ENCODE measurements around the gene CAMP.

CAMP gene, protein sequence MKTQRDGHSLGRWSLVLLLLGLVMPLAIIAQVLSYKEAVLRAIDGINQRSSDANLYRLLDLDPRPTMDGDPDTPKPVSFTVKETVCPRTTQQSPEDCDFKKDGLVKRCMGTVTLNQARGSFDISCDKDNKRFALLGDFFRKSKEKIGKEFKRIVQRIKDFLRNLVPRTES
- 0 to 0.06 (median 0) reads per million in 9 experiments for total RNA-seq

DNA sequence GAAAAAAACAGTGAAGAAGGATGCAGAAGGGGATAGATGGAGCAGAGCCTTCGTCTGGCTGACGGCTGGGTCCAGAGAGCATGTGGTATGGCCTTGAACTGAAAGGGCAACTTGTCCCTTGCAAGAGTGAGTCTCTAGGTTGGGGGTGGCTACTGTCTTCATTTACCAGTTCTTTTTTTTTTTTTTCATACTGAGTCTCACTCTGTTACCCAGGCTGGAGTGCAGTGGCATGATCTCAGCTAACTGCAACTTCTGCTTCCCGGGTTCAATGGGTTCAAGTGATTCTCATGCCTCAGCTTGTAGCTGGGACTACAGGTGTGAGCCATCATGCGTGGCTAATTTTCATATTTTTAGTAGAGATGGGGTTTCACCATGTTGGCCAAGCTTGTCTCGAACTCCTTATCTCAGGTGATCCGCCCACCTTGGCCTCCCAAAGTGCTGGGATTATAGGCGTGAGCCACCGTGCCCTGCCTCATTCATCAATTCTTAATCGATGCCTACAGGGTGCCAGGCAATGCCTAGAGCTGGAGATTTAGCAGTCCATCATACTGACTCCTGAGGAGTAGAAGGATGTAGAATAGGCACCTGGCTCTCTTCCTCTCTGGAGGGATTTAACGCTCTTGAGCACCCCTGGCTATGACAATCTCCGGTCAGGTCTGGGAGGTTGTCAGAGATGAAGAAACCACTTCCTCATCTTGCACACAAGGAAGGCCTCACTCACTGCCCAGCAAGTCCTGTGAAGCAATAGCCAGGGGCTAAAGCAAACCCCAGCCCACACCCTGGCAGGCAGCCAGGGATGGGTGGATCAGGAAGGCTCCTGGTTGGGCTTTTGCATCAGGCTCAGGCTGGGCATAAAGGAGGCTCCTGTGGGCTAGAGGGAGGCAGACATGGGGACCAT lies at the start of gene CAMP:
CAMP (plus strand) TSS at position 880 of the 898 bp plus-strand sequence; CDS start at position 897, 17 bp downstream.
- H3K4me3 Mint-ChIP-seq, result no peak within 1 kb of the TSS

DNA sequence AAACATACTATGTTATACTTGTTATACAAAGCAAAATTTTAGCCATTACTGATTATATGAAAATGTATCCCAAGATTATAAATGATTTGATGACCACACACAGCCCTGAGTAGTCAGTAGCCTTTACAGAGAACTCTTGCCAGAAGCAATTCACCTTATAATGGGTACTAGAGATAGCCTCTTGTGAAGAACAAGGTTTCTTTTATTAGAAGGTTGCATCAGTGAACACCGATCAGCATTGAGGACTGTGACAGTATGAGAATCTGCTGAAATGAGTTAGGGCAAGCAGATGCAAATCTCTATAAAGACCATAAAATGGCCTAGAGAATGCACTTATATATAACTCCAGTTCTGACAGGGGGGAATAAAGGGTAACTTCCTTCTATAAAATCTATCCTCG lies 45.2 kb upstream of the CAMP start:
- no peak for DNase-seq
- Mint-ChIP-seq H3K36me3 (ENCODE audit: insufficient read depth) (no peaks in the 10 kb centered on the region), H3K4me3 (no peak overlapping the region), H3K27ac (no peak overlapping the region), H3K27me3 (no peaks in the 10 kb centered on the region), H3K9me3 (no peaks in the 10 kb centered on the region), H3K4me1 (ENCODE audit: low read depth in 2 of 2) (no peaks in the 10 kb centered on the region)
- no peak for ATAC-seq (replicated peaks)

More for the DNA sequence above, at the start of gene CAMP:
- Mint-ChIP-seq H3K36me3 (ENCODE audit: insufficient read depth) (no peaks in the 10 kb centered on the region), H3K9me3 (no peaks in the 10 kb centered on the region), H3K27me3 (peaks cover 0 to 35% of the 10 kb centered on the region in 2 donors), H3K27ac (no peak within 1 kb of the TSS), H3K4me1 (ENCODE audit: low read depth in 2 of 2) (peaks cover 3 to 4% of the 10 kb centered on the region in 2 donors)
- DNase-seq (no peak), ATAC-seq (replicated peaks) (peak; percentile 40)

DNA sequence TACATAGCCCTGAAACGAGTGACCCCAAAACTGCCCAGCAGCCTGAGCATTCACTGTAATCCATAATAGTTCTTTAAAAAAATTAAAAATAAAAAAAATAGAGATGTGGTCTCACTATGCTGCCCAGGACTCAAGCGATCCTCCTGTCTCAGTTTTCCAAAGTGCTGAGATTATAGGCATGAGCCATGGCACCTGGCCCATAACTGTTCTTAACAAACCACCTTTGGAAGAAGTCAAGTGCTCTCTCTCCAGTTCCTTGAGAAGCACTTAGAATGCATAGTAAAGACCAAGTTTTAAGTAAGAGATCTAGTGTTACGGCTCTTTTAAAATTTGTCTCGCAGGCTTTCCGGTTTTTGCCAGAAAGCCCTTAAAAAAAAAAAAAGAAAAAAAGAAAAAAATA lies 43.3 kb upstream of the CAMP start:
- no peak overlapping the region for H3K27ac Mint-ChIP-seq
- no peaks in the 10 kb centered on the region for H3K36me3 Mint-ChIP-seq (ENCODE audit: insufficient read depth)
- no peaks in the 10 kb centered on the region for H3K4me1 Mint-ChIP-seq (ENCODE audit: low read depth in 2 of 2)
- ATAC-seq (replicated peaks) (no peak), DNase-seq (no peak)
- no peak overlapping the region for H3K4me3 Mint-ChIP-seq
- H3K27me3 Mint-ChIP-seq, result no peaks in the 10 kb centered on the region
- no peaks in the 10 kb centered on the region for H3K9me3 Mint-ChIP-seq

DNA sequence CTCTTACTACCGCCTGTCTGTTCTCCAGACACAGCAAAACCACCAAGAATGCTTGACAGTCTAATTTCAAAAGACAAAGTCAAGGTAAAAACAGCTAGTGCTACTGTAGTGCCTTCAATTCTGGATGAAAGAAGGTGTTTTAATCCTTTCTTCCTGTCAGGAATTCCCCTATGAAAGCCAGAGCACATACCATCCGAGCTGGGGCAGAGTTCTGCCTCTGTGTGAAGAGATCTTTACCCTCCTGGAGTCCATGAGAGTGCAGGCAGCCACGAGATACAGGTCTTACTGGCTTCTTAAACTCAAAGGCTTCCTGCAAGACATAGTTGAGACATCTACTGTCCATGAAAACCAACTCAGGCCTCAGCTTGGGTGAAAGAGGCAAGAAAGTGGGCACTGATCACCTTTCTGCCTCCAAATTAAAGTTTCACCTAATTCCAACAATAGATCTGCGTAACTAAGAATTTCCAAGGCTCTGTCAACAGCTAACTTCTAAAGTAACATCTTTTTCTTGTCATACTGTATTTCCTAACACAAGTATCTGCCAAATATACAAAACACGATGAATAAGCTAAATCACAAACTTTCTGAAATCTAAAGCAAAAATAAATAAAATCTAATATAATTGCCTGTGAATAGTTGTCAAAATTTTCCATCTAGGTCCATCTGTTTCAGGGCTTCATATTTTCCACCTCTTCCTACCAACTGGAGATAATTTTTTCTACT lies 42.6 kb upstream of the CAMP start:
- DNase-seq (no peak), ATAC-seq (replicated peaks) (no peak)
- Mint-ChIP-seq H3K27ac (no peak overlapping the region), H3K36me3 (ENCODE audit: insufficient read depth) (no peaks in the 10 kb centered on the region), H3K4me3 (no peak overlapping the region), H3K4me1 (ENCODE audit: low read depth in 2 of 2) (peaks cover 0 to under 1% of the 10 kb centered on the region in 2 donors), H3K27me3 (no peaks in the 10 kb centered on the region), H3K9me3 (no peaks in the 10 kb centered on the region)

DNA sequence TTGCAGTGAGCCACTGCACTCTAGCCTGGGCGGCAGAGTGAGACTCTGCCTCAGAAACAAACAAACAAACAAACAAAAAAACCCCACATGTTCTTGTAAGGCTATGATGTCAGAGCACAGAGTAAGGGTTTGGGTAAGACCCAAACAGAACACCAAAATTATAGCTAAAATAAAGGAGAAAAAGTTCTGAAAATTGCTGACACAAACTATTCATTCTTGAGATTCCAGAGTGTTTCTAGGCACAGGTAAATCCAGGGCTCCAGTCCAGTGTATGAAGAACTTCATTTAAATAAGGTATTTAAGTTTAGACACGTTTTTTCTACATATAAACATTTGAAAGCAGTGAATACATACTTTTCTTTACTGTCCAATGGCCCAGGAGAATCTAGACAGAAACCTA lies 39.0 kb upstream of the CAMP start:
- peaks cover 17% of the 10 kb centered on the region in 2 donors for H3K4me1 Mint-ChIP-seq (ENCODE audit: low read depth in 2 of 2)
- H3K27me3 Mint-ChIP-seq, result peaks cover 9 to 12% of the 10 kb centered on the region in 2 donors
- no peak overlapping the region for H3K27ac Mint-ChIP-seq
- no peaks in the 10 kb centered on the region for H3K9me3 Mint-ChIP-seq
- peaks cover 4% of the 10 kb centered on the region for H3K36me3 Mint-ChIP-seq (ENCODE audit: insufficient read depth)
- ATAC-seq (replicated peaks), result no peak
- no peak for DNase-seq
- H3K4me3 Mint-ChIP-seq, result no peak overlapping the region

DNA sequence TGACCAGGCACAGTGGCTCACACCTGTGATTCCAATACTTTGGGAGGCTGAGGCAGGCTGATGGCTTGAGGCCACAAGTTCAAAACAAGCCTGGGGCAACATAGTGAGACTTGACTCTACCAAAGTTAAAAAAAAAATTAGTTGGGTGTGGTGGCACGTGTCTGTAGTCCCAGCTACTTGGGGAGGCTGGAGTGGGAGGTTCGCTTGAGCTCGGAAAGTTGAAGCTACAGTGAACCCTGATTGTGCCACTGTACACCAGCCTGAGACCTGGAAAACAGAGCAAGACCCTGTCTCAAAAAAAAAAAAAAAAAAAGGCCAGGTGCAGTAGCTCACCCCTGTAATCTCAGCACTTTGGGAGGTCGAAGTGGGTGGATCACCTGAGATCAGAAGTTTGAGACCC lies 38.2 kb upstream of the CAMP start:
- DNase-seq, result no peak
- Mint-ChIP-seq H3K36me3 (ENCODE audit: insufficient read depth) (peaks cover 4% of the 10 kb centered on the region), H3K27me3 (peaks cover 9 to 12% of the 10 kb centered on the region in 2 donors), H3K27ac (no peak overlapping the region), H3K4me3 (no peak overlapping the region), H3K4me1 (ENCODE audit: low read depth in 2 of 2) (peaks cover 17% of the 10 kb centered on the region in 2 donors), H3K9me3 (no peaks in the 10 kb centered on the region)
- ATAC-seq (replicated peaks), result no peak

DNA sequence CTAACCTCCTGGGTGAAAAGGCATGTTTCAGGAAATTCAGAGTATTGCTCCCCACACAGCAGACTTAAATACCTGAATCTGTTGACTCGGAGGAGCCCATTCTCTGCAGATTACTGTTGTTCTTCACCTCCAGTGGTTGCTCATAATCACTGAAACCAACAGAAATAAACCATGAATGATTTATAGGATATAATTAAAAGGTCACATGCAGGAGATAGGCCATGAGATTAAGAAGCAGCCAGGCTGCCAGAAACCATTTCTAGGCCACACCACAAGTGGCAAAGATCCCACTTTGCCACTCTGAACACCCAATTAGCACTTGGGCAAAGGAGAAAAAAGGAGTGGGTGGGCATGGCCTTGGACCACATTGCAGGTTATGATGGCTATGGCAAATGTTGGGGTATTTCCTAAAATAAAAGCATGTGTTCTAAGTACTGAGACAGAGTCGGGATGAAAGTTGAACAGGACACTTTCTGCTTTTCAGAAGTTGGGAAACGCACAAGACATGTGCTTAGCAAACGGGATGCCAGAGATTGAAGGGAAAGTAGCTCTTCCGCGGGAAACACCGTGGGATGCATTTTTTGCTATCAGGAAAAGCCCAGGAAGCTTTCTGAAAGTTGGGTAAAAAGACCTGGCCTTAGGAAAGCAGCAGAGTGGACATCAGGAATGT lies 36.5 kb upstream of the CAMP start:
- peaks cover 4% of the 10 kb centered on the region for H3K36me3 Mint-ChIP-seq (ENCODE audit: insufficient read depth)
- no peak for DNase-seq
- no peaks in the 10 kb centered on the region for H3K9me3 Mint-ChIP-seq
- peak overlapping the region; percentile 75 to 80 for H3K4me3 Mint-ChIP-seq
- H3K4me1 Mint-ChIP-seq (ENCODE audit: low read depth in 2 of 2), result peaks cover 17% of the 10 kb centered on the region in 2 donors
- H3K27ac Mint-ChIP-seq, result peak overlapping the region; percentile 65 to 74
- no peak for ATAC-seq (replicated peaks)
- H3K27me3 Mint-ChIP-seq, result peaks cover 9 to 12% of the 10 kb centered on the region in 2 donors

DNA sequence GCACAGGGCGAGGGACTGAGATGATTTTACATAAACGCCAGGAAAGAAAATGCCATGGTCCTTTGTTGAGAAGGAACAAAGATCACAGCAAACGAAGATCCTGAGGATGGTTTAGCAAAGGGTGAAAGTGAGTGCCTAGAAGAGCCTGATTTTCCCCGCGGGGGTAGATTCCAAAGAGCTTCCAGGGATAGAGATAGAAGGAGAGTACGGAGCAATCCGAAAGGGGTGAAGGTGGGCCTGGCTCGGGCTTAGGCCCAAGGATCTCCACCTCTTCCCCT lies 36.1 kb upstream of the CAMP start:
- H3K4me1 Mint-ChIP-seq (ENCODE audit: low read depth in 2 of 2), result peaks cover 17% of the 10 kb centered on the region in 2 donors
- H3K4me3 Mint-ChIP-seq, result peak overlapping the region; percentile 75 to 80
- ATAC-seq (replicated peaks) (no peak), DNase-seq (no peak)
- H3K9me3 Mint-ChIP-seq, result no peaks in the 10 kb centered on the region
- peak overlapping the region; percentile 65 to 74 for H3K27ac Mint-ChIP-seq
- H3K36me3 Mint-ChIP-seq (ENCODE audit: insufficient read depth), result peaks cover 4% of the 10 kb centered on the region
- H3K27me3 Mint-ChIP-seq, result peaks cover 9 to 12% of the 10 kb centered on the region in 2 donors

DNA sequence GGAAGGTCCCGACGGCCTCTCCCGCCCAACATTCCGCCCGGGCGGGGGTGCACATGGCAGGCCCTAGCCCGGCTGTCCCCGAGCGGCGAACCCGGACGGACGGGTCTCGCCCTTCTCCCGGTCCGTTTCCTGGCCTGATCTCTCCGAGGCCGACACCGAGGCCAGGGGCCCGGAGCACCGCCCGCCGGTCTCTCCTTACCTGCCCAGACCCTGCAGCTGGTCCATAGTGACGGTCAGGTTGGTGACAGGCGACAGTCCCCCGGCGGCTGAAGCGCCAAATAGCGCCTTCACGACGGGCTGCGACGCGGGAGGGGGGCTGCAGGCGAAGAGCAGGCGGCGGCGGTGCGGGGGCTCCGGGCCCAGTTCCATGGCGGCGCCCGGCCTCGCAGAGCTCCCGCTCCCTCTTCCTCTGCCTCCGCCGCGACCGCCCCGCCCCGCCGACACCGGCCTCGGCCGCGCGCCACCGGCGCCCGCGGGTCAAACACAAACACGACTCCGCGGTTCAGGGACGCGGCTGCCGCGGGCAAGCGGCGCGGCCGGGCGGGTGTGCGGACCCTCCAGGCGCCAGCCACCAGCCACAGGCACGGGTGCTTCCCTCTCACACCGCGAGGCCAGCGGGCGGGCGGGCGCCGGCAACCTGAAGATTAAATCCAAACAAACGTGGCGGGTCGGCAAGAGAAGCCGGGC lies 35.6 kb upstream of the CAMP start:
- Mint-ChIP-seq H3K27ac (peak overlapping the region; percentile 74 to 77), H3K9me3 (no peaks in the 10 kb centered on the region), H3K27me3 (peaks cover 9 to 12% of the 10 kb centered on the region in 2 donors), H3K4me1 (ENCODE audit: low read depth in 2 of 2) (peaks cover 17% of the 10 kb centered on the region in 2 donors), H3K36me3 (ENCODE audit: insufficient read depth) (peaks cover 4% of the 10 kb centered on the region), H3K4me3 (peak overlapping the region; percentile 95 to 96)
- ATAC-seq (replicated peaks) (peak; percentile 6), DNase-seq (peak in 2 of 3 experiments; percentile 5 to 8)

DNA sequence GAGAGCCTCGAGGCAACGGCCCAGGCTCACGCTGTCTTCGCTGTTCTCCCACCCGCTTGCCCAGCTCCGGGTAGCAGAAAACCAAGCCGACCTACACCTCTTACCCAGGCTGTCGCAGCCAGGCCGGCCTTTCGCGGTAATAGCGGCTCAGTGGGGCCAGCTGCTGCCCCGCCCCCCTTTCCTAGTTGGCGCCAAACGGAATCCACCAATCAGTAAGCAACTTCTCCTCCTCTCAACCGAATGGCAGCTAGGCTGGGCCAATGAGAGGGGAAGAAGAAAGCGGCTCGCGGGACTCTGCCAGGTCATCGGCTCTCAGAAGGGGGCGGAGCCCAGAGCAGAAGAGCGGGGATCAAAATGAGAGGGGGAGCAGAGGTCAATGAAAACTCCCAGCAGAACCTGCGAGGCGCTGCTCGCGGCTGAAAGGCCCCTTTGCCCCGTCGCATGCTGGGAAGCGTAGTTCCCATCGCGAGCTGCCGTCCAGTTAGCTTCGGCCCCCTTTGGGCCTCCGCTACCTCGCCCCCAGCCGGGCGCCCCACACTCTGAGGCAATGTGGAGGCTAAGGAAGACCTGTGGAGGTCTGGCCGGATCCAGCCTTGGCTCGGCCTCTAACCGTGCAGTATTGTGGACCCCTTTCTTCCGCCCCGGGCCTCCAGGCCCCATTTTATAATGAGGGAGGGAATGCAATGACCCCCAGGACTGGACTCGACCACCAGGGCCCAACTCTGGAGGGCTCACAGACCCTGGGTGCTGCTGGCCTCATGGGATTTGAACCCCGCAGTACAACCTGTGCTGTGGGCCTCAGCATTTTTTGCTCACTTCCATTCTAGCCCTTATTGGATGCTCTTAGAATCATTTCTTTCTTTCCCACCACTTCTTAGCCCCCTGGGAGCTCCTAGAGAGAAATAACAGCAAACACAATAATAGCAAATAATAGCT lies 34.8 kb upstream of the CAMP start, which contains the start of gene CDC25A:
CDC25A (minus strand) TSS at position 152 of the 936 bp plus-strand sequence. CDS start 470 bp downstream, outside the sequence.
- no peaks in the 10 kb centered on the region for H3K9me3 Mint-ChIP-seq
- peaks cover 17% of the 10 kb centered on the region in 2 donors for H3K4me1 Mint-ChIP-seq (ENCODE audit: low read depth in 2 of 2)
- H3K36me3 Mint-ChIP-seq (ENCODE audit: insufficient read depth), result peaks cover 4% of the 10 kb centered on the region
- H3K27me3 Mint-ChIP-seq, result peaks cover 9 to 12% of the 10 kb centered on the region in 2 donors
- peak within 1 kb of the TSS; percentile 74 to 77 for H3K27ac Mint-ChIP-seq
- H3K4me3 Mint-ChIP-seq, result peak within 1 kb of the TSS; percentile 95 to 96
- ATAC-seq (replicated peaks) (peak; percentile 99), DNase-seq (peak; percentile 86 to 87 (median 87))

DNA sequence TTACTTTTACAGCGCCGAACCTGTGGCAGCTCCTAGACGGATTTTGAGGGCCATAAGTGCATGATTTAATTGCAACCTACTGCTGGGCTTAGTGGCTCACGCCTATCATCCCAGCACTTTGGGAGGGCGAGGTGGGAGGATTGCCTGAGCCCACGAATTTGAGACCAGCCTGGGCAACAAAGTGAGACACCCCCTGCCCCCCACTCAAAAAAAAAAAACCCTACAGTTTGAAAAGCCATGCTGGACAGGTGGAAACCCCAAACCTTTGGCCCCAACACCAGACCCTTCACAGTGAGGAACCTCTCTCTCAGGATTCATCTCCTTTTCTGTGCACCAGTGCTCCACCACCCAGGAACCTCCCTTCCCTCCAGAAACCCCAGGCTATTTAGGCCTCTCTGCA lies 34.0 kb upstream of the CAMP start:
- Mint-ChIP-seq H3K4me3 (peak overlapping the region; percentile 95 to 96), H3K4me1 (ENCODE audit: low read depth in 2 of 2) (peaks cover 17% of the 10 kb centered on the region in 2 donors)

DNA sequence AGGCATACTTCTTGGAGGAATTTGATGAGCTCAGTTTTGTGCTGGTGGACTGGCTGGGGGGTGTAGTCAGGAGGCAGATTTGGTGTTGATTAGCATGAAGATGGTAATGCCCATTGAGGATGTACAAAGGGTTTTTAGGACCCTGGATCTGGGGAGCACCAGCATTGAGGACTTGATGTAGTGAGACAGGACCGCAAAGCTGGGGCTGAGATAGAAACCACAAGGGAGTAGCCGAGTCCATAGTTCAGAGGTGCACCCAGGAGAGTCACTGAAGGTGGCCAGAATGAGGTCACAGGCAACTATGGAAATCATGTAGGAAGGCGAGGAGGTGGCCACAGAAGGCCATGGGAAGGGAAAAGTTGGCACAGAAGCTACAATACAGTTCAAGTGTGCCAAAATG lies 32.4 kb upstream of the CAMP start:
- ATAC-seq (replicated peaks) (no peak), DNase-seq (no peak)
- no peak overlapping the region for H3K4me3 Mint-ChIP-seq
- peaks cover 9 to 25% of the 10 kb centered on the region in 2 donors for H3K27me3 Mint-ChIP-seq
- no peaks in the 10 kb centered on the region for H3K9me3 Mint-ChIP-seq
- peaks cover 16 to 17% of the 10 kb centered on the region in 2 donors for H3K4me1 Mint-ChIP-seq (ENCODE audit: low read depth in 2 of 2)
- peaks cover 4% of the 10 kb centered on the region for H3K36me3 Mint-ChIP-seq (ENCODE audit: insufficient read depth)
- no peak overlapping the region for H3K27ac Mint-ChIP-seq

More for the DNA sequence above, 34.0 kb upstream of the CAMP start:
- DNase-seq (no peak), ATAC-seq (replicated peaks) (no peak)
- peaks cover 9 to 19% of the 10 kb centered on the region in 2 donors for H3K27me3 Mint-ChIP-seq
- H3K27ac Mint-ChIP-seq, result peak overlapping the region; percentile 41 to 77
- H3K9me3 Mint-ChIP-seq, result no peaks in the 10 kb centered on the region
- peaks cover 4% of the 10 kb centered on the region for H3K36me3 Mint-ChIP-seq (ENCODE audit: insufficient read depth)
